GM18519 (cell line): Measurements from ENCODE around the gene NT5C1B.

Source experiments
- ATAC-seq: cut with Tn5 transposase; IDR thresholded peaks from one replicate; pipeline ENCODE4 v1.9.1; 2021; ENCODE audit warnings: mild to moderate bottlenecking, moderate library complexity; ENCODE audit not compliant: unreplicated experiment, low FRiP score

Gene NT5C1B

DNA sequence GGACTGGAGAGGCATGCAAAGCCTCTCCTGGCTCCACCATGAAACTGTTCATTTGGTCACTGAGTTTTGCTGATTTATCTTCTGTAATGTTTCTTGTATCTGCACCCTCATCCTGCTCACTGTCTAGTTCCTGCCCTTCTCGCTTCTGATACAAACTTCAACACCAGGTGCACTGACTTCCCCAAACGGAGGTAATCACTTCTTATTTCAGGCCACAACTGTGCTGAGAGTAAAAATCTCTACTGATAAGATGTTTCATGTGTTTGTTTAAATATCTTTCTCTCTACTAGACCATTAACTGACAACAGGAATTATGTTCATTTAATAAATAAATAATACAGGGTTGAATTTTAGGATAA, 10.9 kb upstream of the NT5C1B start:
- ATAC-seq: no peak

GRCh38 chr2:18599509-18600254, 10.3 kb upstream of the NT5C1B start:
- no peak for ATAC-seq

- ATAC-seq: no peak
Measured at GRCh38 chr2:18598848-18599484, 9.6 kb upstream of the NT5C1B start.

- no peak for ATAC-seq
Measured at GRCh38 chr2:18597618-18598017, 8.2 kb upstream of the NT5C1B start.

DNA sequence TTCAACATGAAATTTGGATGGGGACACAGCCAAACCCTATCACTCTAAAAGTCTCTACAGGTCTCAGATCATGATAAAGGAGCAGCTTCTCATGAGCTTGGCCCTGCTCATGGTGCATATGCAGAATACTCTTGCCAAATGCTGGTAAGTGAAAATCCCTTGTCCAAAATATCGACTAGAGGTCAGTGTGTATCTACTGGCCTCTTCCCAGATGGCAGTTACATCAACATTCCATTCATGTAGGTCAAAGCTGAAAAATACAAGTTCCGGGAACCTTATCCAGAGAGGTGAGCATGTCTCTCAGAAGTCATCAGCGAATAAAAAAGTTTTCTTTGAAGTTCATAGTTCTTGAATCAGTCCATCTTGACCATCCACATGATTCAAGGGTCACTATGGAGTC, 7.6 kb upstream of the NT5C1B start:
- no peak for ATAC-seq

DNA sequence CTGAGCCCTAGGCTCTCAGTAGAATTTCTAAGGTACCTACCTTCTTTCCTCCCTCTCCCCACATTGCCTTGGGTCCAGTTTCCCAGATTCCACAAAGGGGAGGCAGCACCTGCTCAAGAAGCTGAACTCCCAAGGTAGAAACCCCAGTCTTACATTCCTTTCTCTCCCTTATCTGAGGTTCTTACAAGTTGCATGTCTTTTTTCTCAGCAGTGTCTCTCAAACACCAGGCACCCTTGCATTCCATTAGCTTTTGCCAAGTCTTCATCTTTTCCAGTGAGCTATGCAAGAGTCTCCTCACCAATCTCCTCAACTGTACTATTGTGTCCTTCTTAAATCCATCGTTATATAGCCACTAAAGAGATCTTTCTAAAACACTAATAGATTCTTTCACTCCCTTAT, 4.1 kb upstream of the NT5C1B start:
- no peak for ATAC-seq

GRCh38 chr2:18592372-18592771, 3.0 kb upstream of the NT5C1B start:
- ATAC-seq: no peak

DNA sequence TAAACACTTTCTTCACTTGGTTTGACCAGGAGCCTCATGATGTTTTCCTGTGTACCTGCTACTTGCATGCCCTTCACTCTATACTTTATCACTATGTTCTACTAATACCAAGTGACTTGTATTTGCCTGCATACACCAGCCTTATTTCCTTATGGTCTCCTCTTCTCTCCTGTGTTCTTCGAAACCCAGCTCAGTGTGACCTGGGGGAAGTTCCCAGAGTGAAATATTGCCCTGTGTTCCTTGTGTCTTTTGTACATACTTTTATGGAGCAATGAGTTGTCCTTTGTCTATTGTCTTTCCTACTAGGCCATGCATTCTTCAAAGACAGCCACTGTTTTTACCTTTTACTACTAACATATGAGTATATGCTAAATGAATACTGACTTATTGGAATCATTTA, 567 bp downstream of the NT5C1B start:
- ATAC-seq: no peak

DNA sequence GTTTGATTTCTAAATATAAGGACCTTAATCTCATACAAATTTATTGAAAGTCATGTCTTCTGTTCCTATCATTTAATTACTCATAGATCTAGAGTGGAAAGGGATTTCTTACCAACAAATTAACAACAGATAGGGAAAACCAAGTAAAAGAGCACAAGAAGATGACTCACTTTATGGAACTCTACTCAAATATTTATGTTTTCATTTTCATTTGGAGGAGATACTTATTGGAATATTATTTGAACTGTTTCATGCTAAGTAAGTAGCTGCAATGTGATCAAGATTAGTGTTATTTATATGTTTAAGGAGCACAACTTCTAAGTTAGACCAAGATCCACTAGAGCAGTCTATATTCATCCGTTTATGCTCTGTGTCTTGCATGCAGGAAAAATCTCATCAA, 1.3 kb downstream of the NT5C1B start:
- no peak for ATAC-seq

- ATAC-seq: no peak
Measured at GRCh38 chr2:18585526-18585925, 3.8 kb downstream of the NT5C1B start.

GRCh38 chr2:18584608-18584954, 4.8 kb downstream of the NT5C1B start:
- ATAC-seq: no peak

- no peak for ATAC-seq
Measured at GRCh38 chr2:18583905-18584607, 5.3 kb downstream of the NT5C1B start.

DNA sequence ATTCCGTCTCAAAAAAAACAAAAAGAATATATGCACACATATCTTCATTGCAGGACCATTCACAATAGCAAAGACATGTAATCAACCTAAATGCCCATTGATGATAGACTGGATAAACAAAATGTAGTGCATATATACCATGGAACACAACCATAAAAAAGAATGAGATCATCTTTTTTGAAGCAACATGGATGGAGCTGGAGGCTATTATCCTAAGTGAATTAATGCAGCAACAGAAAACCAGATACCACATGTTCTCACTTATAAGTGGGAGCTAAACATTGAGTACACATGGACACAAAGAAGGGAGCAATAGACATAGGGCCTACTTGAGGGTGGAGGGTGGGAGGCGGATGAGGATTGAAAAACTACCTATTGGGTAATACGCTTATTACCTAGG, 8.8 kb downstream of the NT5C1B start:
- no peak for ATAC-seq

GRCh38 chr2:18578033-18578432, 11.3 kb downstream of the NT5C1B start:
- no peak for ATAC-seq

DNA sequence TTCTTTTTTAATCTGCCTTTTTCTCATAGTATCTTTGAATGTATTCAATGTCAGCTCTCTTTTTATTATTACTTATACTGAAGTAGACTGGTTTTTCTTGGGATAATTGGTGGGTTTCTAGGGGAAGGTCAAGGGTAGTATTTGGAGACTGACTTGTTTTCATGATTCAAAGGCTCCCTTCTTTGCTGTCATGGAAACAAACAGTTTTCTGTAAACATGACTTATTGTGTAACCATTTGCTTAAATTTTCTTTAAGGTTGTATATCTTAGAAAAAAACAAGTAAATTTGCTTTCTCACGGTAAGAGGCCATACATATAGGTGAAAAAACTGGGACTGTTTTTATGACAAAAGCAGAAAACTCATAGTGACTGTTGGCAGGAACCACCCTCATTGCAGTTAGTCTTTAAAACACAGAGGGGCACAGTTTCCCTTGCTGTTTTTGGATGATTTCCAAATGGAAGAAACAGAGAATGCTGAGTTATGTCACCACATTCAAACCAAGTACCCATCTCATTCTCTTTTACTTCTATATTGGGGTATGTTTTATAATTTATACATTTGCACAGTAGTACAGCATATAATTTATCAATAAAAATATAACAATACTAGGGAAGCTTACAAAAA, 23.1 kb downstream of the NT5C1B start:
- no peak for ATAC-seq

- no peak for ATAC-seq
Measured at GRCh38 chr2:18560797-18561085, 28.6 kb downstream of the NT5C1B start.

DNA sequence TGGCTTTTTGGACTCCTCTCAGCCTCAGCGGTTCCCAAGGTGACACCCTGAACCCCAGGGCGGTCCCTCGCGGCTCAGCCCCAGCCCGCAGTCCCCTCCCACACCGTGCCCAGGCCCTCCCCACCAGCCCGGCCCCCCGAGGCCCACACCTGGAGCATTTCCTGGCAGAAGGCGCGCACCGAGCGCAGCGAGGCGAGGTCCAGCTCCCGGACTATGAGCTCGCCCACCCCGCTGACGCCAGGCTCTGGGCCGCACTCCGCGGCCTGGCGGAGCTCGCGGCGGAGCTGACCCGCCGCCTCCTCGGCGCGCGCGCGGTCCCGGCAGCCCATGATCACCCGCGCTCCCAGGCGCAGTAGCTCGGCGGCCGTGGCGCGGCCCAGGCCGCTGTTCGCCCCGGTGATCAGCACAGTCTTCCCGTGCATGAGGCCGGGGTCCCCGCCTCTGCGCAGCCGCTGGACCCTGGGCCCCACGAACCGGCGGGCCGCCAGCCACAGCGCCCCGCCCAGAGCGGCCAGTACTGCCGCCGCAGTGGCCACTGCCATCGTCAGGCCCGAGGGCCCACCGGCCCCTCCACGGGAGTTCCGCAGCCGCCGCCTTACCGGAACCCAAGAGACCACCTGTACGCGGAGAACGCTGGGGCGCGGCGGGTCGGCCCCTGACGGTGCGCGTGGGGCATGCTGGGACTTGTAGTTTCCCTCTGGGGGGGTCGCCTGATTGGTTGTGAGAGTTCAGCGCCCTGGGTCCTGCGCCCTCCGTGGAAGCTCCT, 29.2 kb downstream of the NT5C1B start, which contains the start of gene RDH14:
Gene RDH14 (minus strand): TSS at position 623 of the 766 bp plus-strand sequence. CDS start 81 bp downstream, at position 542.
- ATAC-seq: peak; percentile 91

DNA sequence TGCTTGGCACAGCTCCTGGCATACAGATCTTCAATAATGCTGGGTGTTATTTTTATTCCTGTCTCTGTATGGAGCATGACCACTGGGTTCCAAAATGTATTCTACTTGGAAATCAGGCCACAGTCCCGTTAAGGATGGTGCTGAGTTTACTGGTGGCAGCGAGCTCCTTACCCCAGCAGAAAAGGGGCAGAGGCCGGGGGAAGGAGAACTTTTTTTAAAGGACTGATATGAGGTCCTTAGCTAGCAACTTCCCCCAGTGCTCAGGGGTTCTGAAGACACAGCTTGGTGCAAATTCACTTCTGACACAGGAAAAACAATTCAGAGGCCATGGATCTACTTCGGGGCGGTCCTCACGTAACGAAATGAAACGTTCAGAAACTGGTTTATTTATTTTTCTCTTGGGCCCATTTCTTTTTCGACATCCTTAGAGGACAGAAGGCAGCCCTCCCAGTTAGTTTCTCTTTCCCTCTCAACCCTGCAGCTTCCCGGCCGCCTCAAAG, 29.8 kb downstream of the NT5C1B start:
- no peak for ATAC-seq

DNA sequence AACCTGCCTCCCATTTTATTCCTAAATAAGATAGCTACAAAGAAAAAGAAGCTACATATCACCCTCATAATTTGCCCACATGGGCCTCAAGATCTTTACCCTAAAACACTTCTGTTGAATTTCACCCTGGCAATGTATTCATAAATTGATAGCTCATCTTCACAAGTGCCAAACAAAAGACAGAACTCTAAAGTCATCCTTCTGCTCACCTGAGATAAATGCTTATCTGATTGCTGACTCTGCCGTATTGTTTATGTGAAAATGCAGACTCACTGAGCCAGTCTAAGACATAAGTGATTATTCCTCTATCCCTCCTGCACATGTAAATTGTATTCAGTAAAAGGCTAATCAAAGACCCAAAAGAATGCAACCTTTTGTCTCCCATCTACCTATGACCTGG, 30.9 kb downstream of the NT5C1B start:
- ATAC-seq: no peak

- no peak for ATAC-seq
Measured at GRCh38 chr2:18557121-18557520, 32.2 kb downstream of the NT5C1B start.
